NOMO-1 treated with dmso at 0.1 percent for 144 hours (cell line): ENCODE data around the gene ASTN1.

ENCODE experiments used
- DNase-seq: peaks from one replicate; lab custom pipeline; 2025; ENCODE audit not compliant: unreplicated experiment; lab: John Stamatoyannopoulos, UW

ASTN1 gene

GRCh38 chr1:176994931-176995596 lies 169.4 kb downstream of the ASTN1 start:
- DNase-seq = no peak

GRCh38 chr1:176993587-176993986 lies 170.9 kb downstream of the ASTN1 start:
- no peak for DNase-seq

GRCh38 chr1:176989754-176990153 lies 174.8 kb downstream of the ASTN1 start:
- no peak for DNase-seq

GRCh38 chr1:176989023-176989422 lies 175.5 kb downstream of the ASTN1 start:
- DNase-seq = no peak

- no peak for DNase-seq
These were observed 177.5 kb downstream of the ASTN1 start for GRCh38 chr1:176987016-176987415.

- DNase-seq = no peak
These were observed 180.8 kb downstream of the ASTN1 start for GRCh38 chr1:176983731-176984130.

GRCh38 chr1:176976771-176977170 lies 187.7 kb downstream of the ASTN1 start:
- DNase-seq = no peak

- no peak for DNase-seq
These were observed 188.3 kb downstream of the ASTN1 start for GRCh38 chr1:176976225-176976624.

GRCh38 chr1:176964687-176965086 lies 199.8 kb downstream of the ASTN1 start:
- DNase-seq = no peak

GRCh38 chr1:176963181-176963580 lies 201.3 kb downstream of the ASTN1 start:
- DNase-seq = no peak

GRCh38 chr1:176961678-176962077 lies 202.8 kb downstream of the ASTN1 start:
- DNase-seq = no peak

- no peak for DNase-seq
These were observed 205.2 kb downstream of the ASTN1 start for GRCh38 chr1:176959191-176959820.

GRCh38 chr1:176957603-176958002 lies 206.9 kb downstream of the ASTN1 start:
- DNase-seq = no peak

- no peak for DNase-seq
These were observed 210.3 kb downstream of the ASTN1 start for GRCh38 chr1:176954242-176954641.

- DNase-seq = no peak
These were observed 213.7 kb downstream of the ASTN1 start for GRCh38 chr1:176950736-176951324.

- DNase-seq = no peak
These were observed 215.4 kb downstream of the ASTN1 start for GRCh38 chr1:176949033-176949662.

GRCh38 chr1:176944606-176945005 lies 219.9 kb downstream of the ASTN1 start:
- no peak for DNase-seq

GRCh38 chr1:176943783-176944182 lies 220.7 kb downstream of the ASTN1 start:
- DNase-seq = no peak

- no peak for DNase-seq
These were observed 222.2 kb downstream of the ASTN1 start for GRCh38 chr1:176942346-176942745.

- DNase-seq = no peak
These were observed 224.5 kb downstream of the ASTN1 start for GRCh38 chr1:176939993-176940392.

- no peak for DNase-seq
These were observed 226.1 kb downstream of the ASTN1 start for GRCh38 chr1:176938375-176938774.

GRCh38 chr1:176934370-176934769 lies 230.1 kb downstream of the ASTN1 start:
- DNase-seq = no peak
